Measurements from ENCODE around the gene EPHA5. TPM values are rescaled to one million over a fixed set of nuclear protein-coding genes. Genes with fewer than 3 reads are reported as not detected.

Gene EPHA5
- total and polyA plus RNA-seq, 4 donors, result 0.10 to 0.39 TPM; not detected in 2

GRCh38 chr4:65597697-65598096 is 72.6 kb downstream of the EPHA5 start:
- ATAC-seq (ENCODE audit: low FRiP score) (no peak), DNase-seq (no peak)
- 66 to 76% methylated on average over 1 of the region's 1 CpG for WGBS, 2 donors
- no peak overlapping the region for H3K4me3 ChIP-seq (ENCODE audit: low read length in 2 of 2)
- H3K9me3 ChIP-seq (ENCODE audit: control insufficient read depth, low read length), result no peaks in the 10 kb centered on the region
- no peaks in the 10 kb centered on the region for H3K36me3 ChIP-seq (ENCODE audit: control insufficient read depth in 1 of 2, insufficient read depth in 2 of 2, low read length in 1 of 2)
- H3K4me1 ChIP-seq (ENCODE audit: control insufficient read depth in 1 of 2, insufficient read depth in 2 of 2, low read length in 2 of 2), result no peaks in the 10 kb centered on the region
- H3K27me3 ChIP-seq (ENCODE audit: control insufficient read depth in 1 of 2, insufficient read depth in 2 of 2, low read length in 1 of 2), result no peaks in the 10 kb centered on the region
- intact Hi-C loops (cut with DNase I), result no loop called here
- H3K27ac ChIP-seq (ENCODE audit: low read depth in 1 of 2, low read length in 2 of 2), result no peak overlapping the region

DNA sequence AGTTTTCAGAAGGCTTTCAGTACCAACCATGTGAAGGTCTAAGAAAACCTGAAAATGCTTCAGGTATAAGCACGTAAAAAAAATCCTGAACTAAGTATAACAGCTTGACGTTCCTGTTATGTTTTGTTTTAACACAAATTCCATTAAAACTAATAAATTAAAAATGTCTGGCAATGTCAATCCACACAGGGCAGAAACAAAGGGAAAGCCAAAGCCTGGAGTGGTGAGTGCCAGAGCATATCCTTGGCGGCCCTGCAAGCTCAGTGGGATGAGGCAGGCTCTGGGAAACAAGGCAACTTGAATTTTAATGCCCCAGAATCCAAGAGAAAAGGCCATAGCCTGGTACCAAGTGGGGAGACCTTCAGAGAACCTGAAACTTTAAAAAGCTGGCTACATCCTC is 78.2 kb downstream of the EPHA5 start:
- intact Hi-C loops (cut with DNase I), result no loop called here
- ATAC-seq (ENCODE audit: low FRiP score), result no peak
- WGBS, 2 donors, result 16% methylated on average over 3 of the region's 3 CpGs

DNA sequence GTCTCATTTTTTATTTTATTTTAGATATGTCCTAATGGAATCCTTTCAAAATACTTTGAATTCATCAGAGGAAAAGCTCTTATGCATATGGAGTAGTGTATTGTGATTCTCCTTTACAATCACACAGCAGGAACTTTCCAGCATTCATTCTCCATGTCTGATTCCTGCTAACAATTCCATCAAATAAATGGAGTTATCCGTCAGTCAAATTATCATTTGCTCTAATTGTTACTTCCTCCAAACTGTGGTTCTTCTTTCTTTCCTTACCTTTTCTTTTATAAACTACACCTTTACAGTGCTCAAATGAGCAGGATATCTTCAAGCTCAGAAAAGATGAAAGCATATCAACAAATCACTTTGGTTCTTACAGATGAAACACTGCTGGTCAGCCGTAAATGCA is 80.4 kb downstream of the EPHA5 start:
- no peak for ATAC-seq (ENCODE audit: low FRiP score)
- no peak overlapping the region for H3K4me3 ChIP-seq (ENCODE audit: low read length in 2 of 2)
- no peaks in the 10 kb centered on the region for H3K9me3 ChIP-seq (ENCODE audit: control insufficient read depth, low read length)
- WGBS, 2 donors, result 39 to 63% methylated on average over 2 of the region's 2 CpGs
- H3K4me1 ChIP-seq (ENCODE audit: control insufficient read depth in 1 of 2, insufficient read depth in 2 of 2, low read length in 2 of 2), result no peaks in the 10 kb centered on the region
- H3K36me3 ChIP-seq (ENCODE audit: control insufficient read depth in 1 of 2, insufficient read depth in 2 of 2, low read length in 1 of 2), result no peaks in the 10 kb centered on the region
- no peaks in the 10 kb centered on the region for H3K27me3 ChIP-seq (ENCODE audit: control insufficient read depth in 1 of 2, insufficient read depth in 2 of 2, low read length in 1 of 2)
- no peak for DNase-seq
- intact Hi-C loops (cut with DNase I), result no loop called here
- no peak overlapping the region for H3K27ac ChIP-seq (ENCODE audit: low read depth in 1 of 2, low read length in 2 of 2)

More for the DNA sequence above, 78.2 kb downstream of the EPHA5 start:
- Histone ChIP-seq H3K4me3 (ENCODE audit: low read length in 2 of 2) (no peak overlapping the region), H3K27me3 (ENCODE audit: control insufficient read depth in 1 of 2, insufficient read depth in 2 of 2, low read length in 1 of 2) (no peaks in the 10 kb centered on the region), H3K36me3 (ENCODE audit: control insufficient read depth in 1 of 2, insufficient read depth in 2 of 2, low read length in 1 of 2) (no peaks in the 10 kb centered on the region), H3K9me3 (ENCODE audit: control insufficient read depth, low read length) (no peaks in the 10 kb centered on the region), H3K27ac (ENCODE audit: low read depth in 1 of 2, low read length in 2 of 2) (no peak overlapping the region), H3K4me1 (ENCODE audit: control insufficient read depth in 1 of 2, insufficient read depth in 2 of 2, low read length in 2 of 2) (no peaks in the 10 kb centered on the region)
- DNase-seq, result no peak

- DNase-seq (no peak), ATAC-seq (ENCODE audit: low FRiP score) (no peak)
- WGBS, 2 donors, result 71 to 82% methylated on average over 1 of the region's 1 CpG
- Histone ChIP-seq H3K27ac (ENCODE audit: low read depth in 1 of 2, low read length in 2 of 2) (no peak overlapping the region), H3K4me3 (ENCODE audit: low read length in 2 of 2) (no peak overlapping the region), H3K27me3 (ENCODE audit: control insufficient read depth in 1 of 2, insufficient read depth in 2 of 2, low read length in 1 of 2) (no peaks in the 10 kb centered on the region), H3K9me3 (ENCODE audit: control insufficient read depth, low read length) (no peaks in the 10 kb centered on the region), H3K4me1 (ENCODE audit: control insufficient read depth in 1 of 2, insufficient read depth in 2 of 2, low read length in 2 of 2) (no peaks in the 10 kb centered on the region), H3K36me3 (ENCODE audit: control insufficient read depth in 1 of 2, insufficient read depth in 2 of 2, low read length in 1 of 2) (no peaks in the 10 kb centered on the region)
- intact Hi-C loops (cut with DNase I), result no loop called here
Observed at GRCh38 chr4:65589331-65589730, 81.0 kb downstream of the EPHA5 start.

DNA sequence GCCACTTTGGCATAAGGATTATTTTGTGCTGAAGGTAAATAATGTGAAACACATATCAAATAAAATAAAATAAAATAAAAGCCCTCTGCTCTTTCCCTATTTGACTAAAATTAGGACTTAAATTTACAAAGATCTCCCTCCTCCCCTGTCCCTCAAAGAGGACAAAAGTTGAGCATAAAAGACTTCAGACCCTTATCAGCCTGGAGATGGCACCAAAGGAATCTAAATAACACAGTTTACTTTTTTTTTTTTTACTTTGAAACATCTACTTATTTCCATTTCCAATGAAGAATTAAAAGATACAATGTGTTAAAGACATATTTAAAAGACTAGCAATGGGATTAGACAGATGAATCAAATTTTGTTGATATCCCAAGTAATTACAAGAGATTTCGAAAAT is 89.7 kb downstream of the EPHA5 start:
- DNase-seq, result no peak
- no peaks in the 10 kb centered on the region for H3K36me3 ChIP-seq (ENCODE audit: control insufficient read depth in 1 of 2, insufficient read depth in 2 of 2, low read length in 1 of 2)
- 75 to 84% methylated on average over 1 of the region's 1 CpG for WGBS, 2 donors
- no peaks in the 10 kb centered on the region for H3K27me3 ChIP-seq (ENCODE audit: control insufficient read depth in 1 of 2, insufficient read depth in 2 of 2, low read length in 1 of 2)
- H3K27ac ChIP-seq (ENCODE audit: low read depth in 1 of 2, low read length in 2 of 2), result no peak overlapping the region
- intact Hi-C loops (cut with DNase I), result no loop called here
- H3K9me3 ChIP-seq (ENCODE audit: control insufficient read depth, low read length), result no peaks in the 10 kb centered on the region
- H3K4me1 ChIP-seq (ENCODE audit: control insufficient read depth in 1 of 2, insufficient read depth in 2 of 2, low read length in 2 of 2), result no peaks in the 10 kb centered on the region
- ATAC-seq (ENCODE audit: low FRiP score), result no peak
- H3K4me3 ChIP-seq (ENCODE audit: low read length in 2 of 2), result no peak overlapping the region

DNA sequence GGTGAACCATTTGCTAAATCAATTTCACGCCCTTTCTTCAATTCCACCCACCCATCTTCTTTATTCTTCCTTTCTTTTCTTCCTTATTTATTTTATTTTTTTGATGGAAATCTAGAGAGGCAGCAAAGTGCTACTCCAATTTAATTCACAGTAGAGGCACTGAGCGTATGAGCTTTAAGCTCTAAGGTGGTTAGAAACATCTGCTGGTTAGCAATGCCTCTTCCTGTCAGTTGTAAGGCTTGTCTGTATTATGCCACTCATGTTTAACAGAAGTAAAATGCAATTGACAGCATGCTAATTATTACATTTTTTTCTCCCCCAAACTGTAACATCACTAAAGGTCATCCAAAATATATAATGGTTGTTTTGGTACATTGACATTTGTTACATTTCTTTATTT is 103.8 kb downstream of the EPHA5 start:
- Histone ChIP-seq H3K4me1 (ENCODE audit: control insufficient read depth in 1 of 2, insufficient read depth in 2 of 2, low read length in 2 of 2) (no peaks in the 10 kb centered on the region), H3K27ac (ENCODE audit: low read depth in 1 of 2, low read length in 2 of 2) (no peak overlapping the region), H3K4me3 (ENCODE audit: low read length in 2 of 2) (no peak overlapping the region), H3K27me3 (ENCODE audit: control insufficient read depth in 1 of 2, insufficient read depth in 2 of 2, low read length in 1 of 2) (no peaks in the 10 kb centered on the region), H3K36me3 (ENCODE audit: control insufficient read depth in 1 of 2, insufficient read depth in 2 of 2, low read length in 1 of 2) (no peaks in the 10 kb centered on the region), H3K9me3 (ENCODE audit: control insufficient read depth, low read length) (no peaks in the 10 kb centered on the region)
- WGBS, 2 donors, result 77 to 80% methylated on average over 2 of the region's 2 CpGs
- DNase-seq (no peak), ATAC-seq (ENCODE audit: low FRiP score) (no peak)
- intact Hi-C loops (cut with DNase I), result no loop called here

- H3K9me3 ChIP-seq (ENCODE audit: control insufficient read depth, low read length), result no peaks in the 10 kb centered on the region
- ATAC-seq (ENCODE audit: low FRiP score) (no peak), DNase-seq (no peak)
- 42 to 47% methylated on average over 2 of the region's 2 CpGs for WGBS, 2 donors
- H3K36me3 ChIP-seq (ENCODE audit: control insufficient read depth in 1 of 2, insufficient read depth in 2 of 2, low read length in 1 of 2), result no peaks in the 10 kb centered on the region
- H3K4me1 ChIP-seq (ENCODE audit: control insufficient read depth in 1 of 2, insufficient read depth in 2 of 2, low read length in 2 of 2), result no peaks in the 10 kb centered on the region
- H3K4me3 ChIP-seq (ENCODE audit: low read length in 2 of 2), result no peak overlapping the region
- intact Hi-C loops (cut with DNase I), result no loop called here
- H3K27ac ChIP-seq (ENCODE audit: low read depth in 1 of 2, low read length in 2 of 2), result no peak overlapping the region
- no peaks in the 10 kb centered on the region for H3K27me3 ChIP-seq (ENCODE audit: control insufficient read depth in 1 of 2, insufficient read depth in 2 of 2, low read length in 1 of 2)
Observed at GRCh38 chr4:65561164-65561563, 109.1 kb downstream of the EPHA5 start.

GRCh38 chr4:65559270-65559669 is 111.0 kb downstream of the EPHA5 start:
- Histone ChIP-seq H3K9me3 (ENCODE audit: control insufficient read depth, low read length) (no peaks in the 10 kb centered on the region), H3K27me3 (ENCODE audit: control insufficient read depth in 1 of 2, insufficient read depth in 2 of 2, low read length in 1 of 2) (no peaks in the 10 kb centered on the region), H3K4me3 (ENCODE audit: low read length in 2 of 2) (no peak overlapping the region), H3K4me1 (ENCODE audit: control insufficient read depth in 1 of 2, insufficient read depth in 2 of 2, low read length in 2 of 2) (no peaks in the 10 kb centered on the region), H3K36me3 (ENCODE audit: control insufficient read depth in 1 of 2, insufficient read depth in 2 of 2, low read length in 1 of 2) (no peaks in the 10 kb centered on the region), H3K27ac (ENCODE audit: low read depth in 1 of 2, low read length in 2 of 2) (no peak overlapping the region)
- intact Hi-C loops (cut with DNase I), result no loop called here
- no peak for ATAC-seq (ENCODE audit: low FRiP score)
- 13 to 20% methylated on average over 4 of the region's 4 CpGs for WGBS, 2 donors
- DNase-seq, result no peak

DNA sequence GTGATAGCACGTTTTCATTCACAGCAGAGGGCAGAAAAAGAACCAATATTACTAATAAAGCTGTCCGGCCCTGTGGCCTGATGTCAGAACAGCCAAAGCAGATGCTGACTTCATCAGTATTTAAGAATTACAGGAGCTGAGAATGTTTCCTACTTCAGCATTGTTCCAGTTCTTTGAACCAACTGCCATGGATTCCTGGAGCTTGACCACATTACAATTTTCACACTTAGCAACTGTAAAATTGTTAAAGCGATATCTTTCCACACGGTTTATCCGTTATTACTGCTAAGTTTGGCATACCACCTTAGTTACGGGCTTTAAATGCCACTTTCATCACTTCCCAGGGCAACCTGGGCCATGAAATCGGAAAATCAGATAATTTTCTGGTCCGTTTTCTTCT is 118.2 kb downstream of the EPHA5 start:
- intact Hi-C loops (cut with DNase I), result no loop called here
- no peak for ATAC-seq (ENCODE audit: low FRiP score)

More for the DNA sequence above, 118.2 kb downstream of the EPHA5 start:
- no peaks in the 10 kb centered on the region for H3K4me1 ChIP-seq (ENCODE audit: control insufficient read depth in 1 of 2, insufficient read depth in 2 of 2, low read length in 2 of 2)
- H3K4me3 ChIP-seq (ENCODE audit: low read length in 2 of 2), result no peak overlapping the region
- H3K9me3 ChIP-seq (ENCODE audit: control insufficient read depth, low read length), result no peaks in the 10 kb centered on the region
- no peaks in the 10 kb centered on the region for H3K36me3 ChIP-seq (ENCODE audit: control insufficient read depth in 1 of 2, insufficient read depth in 2 of 2, low read length in 1 of 2)
- WGBS, 2 donors, result 69 to 75% methylated on average over 8 of the region's 8 CpGs
- no peak for DNase-seq
- H3K27me3 ChIP-seq (ENCODE audit: control insufficient read depth in 1 of 2, insufficient read depth in 2 of 2, low read length in 1 of 2), result no peaks in the 10 kb centered on the region
- H3K27ac ChIP-seq (ENCODE audit: low read depth in 1 of 2, low read length in 2 of 2), result no peak overlapping the region

Measured in aorta (tissue), 5 donors.